Stimulated activated CD4-positive, alpha-beta T cell treated with anti-CD3 and anti-CD28 coated beads, Interleukin-1b, Interleukin-23, amount 100 ng/mL, for 24 hours (primary cell): ENCODE data around the gene SLC4A3.
A peak's percentile ranks its signal among the peaks of the same experiment; 100 is the strongest.
"Not testable (repeated sequence)": the region's sequence is repeated elsewhere in the genome, so short reads cannot be mapped to it uniquely, and the experiment has no call there.

Source experiments
- DNase-seq, 4 experiments: peaks; one replicate each; pipeline ENCODE4 v3.0.0-alpha.2; 2020; ENCODE audit warnings: low read depth in 4 of 4, low spot score in 1 of 4

The SLC4A3 gene

DNA sequence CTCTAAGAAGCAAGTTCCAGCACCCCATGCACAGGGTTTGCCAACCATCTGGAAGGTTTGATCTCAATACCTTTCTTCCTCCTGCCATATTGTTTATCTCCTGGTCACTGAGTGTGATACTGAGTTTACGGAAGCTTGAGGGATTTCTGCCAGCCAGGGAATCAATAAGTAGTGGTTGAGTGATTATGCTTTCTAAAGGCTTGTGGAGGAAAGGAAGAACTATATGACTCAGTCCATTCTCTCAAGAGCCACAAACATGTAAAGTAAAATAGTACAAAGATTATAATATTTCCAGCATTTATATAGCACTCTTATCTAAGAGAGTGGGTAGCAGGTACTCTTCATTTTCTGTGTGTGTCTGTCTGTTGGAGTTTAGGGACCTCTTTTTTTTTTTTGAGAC lies 49.2 kb downstream of the SLC4A3 start:
- DNase-seq: no peak

DNA sequence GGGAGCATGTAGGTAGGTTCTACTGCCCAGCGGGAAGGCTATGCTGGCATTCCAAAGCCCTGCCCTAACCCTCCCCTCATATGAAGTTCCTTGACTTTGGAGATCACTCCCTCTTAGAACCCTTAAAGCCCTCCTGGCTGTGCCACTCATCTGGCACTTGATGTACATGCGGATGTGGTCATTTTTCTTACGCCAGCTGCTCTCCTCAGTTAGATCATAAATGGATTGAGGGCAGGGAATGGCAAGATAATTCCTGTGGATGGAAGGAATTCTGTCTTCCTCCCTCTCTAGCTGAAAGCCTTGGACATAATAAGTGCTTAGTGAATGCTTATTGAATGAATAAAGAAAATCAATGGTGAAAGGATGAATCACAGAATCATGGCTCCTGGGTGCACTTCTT lies 51.6 kb downstream of the SLC4A3 start:
- DNase-seq: no peak

DNA sequence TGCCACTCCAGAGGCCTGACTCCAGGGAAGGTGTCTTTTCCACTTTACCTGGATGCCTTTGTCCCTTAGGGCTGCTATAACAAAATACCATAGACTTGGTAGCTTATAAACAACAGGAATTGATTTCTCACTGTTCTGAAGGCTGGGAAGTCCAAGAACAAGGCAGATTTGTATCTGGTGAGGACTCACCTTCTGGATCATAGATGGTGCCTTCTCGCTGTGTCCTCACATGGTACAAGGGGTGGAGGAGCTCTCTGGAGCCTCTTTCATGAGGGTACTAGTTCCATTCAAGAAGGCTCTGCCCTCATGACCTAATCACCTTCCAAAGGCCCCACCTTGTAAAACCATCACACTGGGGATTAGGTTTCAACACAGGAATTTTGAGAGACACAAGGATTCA lies 52.1 kb downstream of the SLC4A3 start:
- no peak for DNase-seq

DNA sequence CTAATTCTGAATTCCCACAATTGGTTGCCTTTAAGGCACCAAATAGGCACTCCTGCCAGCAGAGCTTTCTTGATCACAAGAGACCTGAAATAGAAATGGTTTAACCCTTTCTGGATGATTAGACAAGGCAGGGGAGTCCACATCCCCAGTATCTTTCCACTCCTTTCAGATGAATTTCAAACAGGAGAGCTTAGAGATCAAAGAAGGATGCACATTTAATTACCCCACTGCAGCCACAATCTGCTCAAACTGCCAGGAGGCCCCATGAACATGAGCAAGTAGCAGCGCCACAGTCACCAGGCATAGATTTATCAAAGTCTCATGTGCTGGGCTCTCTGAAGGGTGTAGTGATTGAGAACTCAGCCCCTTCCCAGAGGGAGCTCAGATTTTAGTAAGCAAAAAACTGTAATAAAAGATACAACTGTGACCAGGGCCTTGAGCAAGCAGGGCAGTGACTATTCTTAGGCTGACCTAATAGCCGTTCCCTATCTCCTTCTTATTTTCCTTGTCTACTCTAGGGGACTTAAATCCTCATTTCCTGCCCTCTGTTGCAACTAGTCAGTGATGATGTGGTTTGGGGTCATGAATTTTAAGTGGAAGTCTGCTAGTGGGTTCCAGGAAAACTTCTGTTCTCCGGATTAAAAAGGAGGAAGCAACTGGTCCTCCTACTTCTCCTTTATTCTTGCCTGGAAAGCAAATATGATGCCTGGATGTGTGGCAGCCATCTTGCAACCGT lies 53.7 kb downstream of the SLC4A3 start:
- DNase-seq: no peak

DNA sequence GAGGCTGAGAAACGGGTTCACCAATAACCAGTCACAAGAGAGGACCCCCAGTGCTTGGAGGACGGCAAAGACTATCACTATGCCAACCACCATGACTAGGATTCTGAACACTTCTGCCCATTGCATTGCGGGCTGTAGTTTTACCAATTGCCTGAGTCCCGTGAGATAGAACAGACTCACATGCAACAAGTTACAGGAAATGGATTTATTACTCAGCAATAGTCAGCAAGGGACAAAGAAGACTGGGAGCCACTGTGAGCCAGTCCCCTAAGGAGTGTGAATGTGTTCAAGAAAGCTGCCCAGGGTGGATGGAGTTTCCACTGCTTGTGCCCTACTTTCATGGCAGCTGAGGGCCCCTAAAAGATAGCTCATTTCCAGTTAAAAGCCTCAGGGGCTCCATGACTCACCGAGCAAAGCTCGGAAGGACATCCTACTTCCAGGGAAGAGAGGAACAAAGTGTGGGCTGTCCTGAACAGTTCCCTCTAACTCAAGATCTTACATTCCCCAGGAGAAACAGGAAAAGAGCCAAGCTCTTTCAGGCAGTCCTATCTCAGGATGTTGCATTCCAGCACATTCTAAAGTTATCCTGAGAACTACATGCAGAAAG lies 54.4 kb downstream of the SLC4A3 start:
- no peak for DNase-seq

DNA sequence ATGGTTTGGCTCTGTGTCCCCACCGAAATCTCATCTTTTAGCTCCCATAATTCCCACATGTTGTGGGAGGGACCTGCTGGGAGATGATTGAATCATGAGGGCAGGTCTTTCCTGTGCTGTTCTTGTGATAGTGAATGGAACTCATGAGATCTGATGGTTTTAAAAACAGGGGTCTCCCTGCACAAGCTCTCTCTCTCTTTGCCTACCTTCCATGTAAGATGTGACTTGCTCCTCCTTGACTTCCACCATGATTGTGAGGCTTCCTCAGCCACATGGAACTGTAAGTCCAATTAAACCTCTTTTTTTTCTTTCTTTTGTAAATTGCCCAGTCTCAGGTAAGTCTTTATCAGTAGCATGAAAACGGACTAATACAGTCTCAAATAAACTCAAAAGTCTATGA lies 56.0 kb downstream of the SLC4A3 start:
- DNase-seq: not testable (repeated sequence)

DNA sequence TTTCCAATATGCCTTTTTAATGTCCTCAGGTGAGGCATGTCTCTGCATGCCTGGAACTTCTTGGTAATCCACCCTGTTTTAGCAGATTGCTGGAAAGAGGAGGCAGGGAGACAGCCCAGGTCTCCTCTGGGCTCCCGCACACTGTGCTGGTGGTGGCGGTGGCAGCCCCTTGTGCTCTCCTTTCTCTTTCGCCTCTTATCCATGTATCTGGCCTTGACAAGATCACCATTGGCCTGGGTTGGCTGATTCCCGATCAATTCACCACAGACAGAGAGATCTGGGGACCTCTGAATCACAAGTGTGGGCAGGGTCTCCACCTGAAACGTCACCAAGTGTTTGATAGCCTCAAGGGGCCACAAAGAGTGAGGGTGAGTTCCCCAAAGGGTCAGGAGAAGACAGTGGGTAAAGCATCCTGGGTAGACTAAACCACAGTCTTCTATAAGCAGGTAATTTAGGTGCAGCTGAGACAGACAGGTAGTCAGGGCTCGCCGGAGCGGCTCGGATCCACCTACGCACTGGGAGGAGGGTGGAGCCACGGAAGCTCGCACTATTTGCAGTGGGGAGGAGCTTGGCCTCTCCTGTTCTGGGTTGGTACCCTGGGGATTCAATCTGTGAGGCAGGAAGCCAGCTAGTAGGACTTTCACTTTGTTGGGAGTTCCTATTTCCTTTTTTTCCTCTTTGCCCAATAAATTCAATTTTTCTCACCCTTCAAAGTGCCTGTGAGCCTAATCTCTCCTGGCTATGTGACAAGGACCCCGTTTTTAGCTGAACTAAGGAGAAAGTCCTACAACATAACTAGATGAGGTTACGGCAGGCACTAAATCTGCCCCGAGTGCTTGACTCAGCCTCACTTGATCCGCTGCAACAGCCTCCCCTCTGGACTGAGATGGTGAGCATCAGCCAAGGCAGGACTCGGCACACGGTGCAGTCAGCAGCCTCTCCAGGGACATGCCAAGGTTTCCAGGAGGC lies 57.6 kb downstream of the SLC4A3 start:
- peak in 2 of 4 experiments; percentile 23 to 38 for DNase-seq

DNA sequence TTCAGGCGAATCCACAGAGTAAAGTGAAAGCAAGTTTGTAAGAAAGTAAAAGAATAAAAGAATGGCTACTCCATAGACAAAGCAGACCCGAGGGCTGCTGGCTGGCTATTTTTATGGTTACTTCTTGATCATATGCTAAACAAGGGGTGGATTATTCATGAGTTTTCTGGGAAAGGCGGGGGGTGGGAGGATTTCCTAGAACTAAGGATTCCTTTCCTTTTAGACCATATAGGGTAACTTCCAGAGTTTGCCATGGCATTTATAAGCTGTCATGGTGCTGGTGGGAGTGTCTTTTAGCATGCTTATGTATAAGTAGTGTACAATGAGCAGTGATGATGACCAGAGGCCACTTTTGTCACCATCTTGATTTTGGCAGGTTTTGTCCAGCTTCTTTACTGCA lies 59.8 kb downstream of the SLC4A3 start:
- DNase-seq: no peak

DNA sequence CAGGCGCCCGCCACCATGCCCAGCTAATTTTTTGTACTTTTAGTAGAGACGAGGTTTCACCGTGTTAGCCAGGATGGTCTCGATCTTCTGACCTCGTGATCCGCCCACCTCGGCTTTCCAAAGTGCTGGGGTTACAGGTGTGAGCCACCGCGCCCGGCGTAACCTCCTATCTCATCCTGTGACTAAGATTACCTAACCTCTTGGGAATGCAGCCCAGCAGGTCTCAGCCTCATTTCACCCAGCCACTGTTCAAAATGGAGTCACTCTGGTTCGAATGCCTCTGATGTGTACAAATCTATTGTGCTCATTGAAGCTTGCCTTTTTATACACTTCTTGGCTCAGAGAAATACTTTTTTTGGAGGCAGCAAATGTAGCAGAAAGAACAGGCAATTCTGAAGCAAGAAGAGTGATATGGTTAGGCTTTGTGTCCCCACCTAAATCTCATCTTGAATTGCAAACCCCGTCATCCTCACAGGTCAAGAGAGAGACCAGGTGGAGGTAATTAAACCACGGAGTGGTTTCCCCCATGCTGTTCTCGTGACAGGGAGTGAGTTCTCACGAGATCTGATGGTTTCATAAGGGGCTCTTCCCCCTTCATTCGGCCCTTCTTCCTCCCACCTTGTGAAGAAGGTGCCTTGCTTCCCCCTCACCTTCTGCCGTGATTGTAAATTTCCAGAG lies 60.6 kb downstream of the SLC4A3 start:
- DNase-seq: no peak

DNA sequence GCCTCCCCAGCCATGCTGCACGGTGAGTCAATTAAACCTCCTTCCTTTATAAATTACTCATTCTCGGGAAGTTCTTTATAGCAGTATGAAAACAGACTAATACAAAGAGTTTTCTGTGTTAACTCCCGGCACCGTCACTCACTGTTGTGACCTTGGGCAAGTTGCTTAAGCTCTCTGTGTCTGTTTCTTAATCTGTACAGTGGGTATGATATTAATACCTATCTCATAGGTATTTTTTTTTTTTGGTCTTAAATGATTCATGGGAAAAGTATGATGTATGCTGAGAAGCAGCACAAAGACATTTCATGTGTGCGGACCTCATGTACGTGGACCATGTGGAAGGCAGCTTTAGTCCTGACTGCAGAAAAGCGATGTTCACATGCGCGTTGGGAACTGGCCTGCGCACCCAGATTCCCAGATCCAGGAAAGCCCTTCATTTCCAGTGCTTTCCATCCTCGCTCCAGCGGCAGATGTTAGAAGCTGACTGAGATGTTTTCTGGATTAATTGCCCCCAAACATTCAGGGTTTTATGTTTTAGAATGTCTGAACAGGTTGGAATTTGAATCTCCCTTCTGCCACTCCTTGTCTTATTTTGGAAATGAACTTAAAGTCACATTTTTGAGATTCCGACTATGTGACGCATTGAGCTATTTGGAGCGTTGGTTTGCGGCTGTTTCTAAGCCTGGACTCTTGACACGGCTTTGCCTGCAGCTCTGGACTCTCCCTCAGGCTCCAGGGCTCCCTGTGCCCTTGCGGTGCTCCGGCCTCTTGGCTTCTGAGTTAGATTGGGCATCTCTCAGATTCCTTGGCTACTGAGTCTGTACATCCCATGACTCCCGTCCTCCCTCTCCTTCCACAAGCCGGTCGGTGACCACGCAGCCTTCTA lies 61.4 kb downstream of the SLC4A3 start:
- DNase-seq: no peak

DNA sequence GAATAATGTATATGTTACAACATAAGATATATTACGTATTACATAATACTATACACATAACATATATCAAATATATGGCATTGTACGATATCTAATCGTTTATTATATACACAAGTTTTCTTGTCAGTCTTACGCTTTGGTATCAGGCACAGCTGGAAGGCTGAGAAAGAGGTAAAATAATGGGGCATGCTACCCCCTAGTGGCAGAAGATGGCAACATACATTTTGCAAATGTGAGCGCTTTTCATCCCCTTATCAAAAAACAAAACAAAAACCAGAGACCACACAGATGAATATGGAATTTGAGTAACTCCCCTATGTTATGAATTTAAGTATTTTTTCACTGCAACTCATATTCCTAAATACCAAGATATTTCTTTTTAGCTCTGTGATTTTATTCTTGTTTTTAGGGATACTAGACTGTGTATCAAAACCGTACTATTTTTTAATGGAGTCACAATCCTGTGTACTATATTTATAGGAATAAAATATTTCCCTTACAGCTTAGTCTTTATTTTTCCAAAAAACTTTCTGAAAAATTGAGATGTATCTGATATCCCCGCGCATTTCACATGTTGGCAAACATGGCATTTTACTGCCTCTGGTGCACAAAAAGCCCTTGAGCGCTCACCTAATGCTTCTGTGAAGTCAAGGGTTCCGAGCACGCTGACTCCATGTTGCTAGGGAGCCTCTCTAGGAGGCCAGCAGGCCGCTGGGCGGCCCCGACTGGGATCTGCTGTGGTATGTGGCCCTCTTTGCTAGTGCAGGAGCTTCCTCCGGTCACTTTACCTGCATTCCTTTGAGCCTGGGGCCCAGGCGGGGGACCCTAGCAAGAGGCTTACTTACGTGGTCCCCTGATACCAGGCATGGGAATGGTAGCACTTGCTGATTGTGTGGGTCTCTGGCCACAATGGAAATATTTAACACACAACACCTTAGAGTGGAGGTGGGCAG lies 62.5 kb downstream of the SLC4A3 start:
- peak in 3 of 4 experiments; percentile 3 to 5 (median 4) for DNase-seq

DNA sequence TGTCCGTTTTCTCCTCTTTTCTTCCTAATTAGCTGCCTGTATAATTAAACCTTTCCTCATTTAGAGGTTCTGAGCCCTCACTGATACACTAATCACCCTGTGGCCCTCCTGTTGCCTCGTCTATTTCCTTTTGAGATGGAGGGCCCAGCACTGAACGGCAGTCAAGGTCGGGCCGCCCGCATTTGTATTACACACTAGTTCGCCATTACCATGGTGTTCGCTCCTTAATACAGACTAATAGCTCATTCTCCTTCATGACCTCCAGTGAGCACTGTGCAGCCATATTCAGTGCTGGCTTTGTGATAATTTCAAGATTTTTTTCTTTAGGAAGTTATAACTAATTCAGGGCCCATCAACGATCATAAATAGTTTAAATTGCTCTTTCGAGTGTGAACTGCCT lies 64.1 kb downstream of the SLC4A3 start:
- no peak for DNase-seq
